Stimulated activated CD8-positive, alpha-beta memory T cell treated with anti-CD3 and anti-CD28 coated beads, Interleukin-7, amount 100 ng/mL, for 4 hours (primary cell): ENCODE measurements around the gene CCR5AS.
A peak's percentile ranks its signal among the peaks of the same experiment; 100 is the strongest.
"Not testable (repeated sequence)": the region's sequence is repeated elsewhere in the genome, so short reads cannot be mapped to it uniquely, and the experiment has no call there.

Experiments used
- DNase-seq, 2 donors: peaks; one replicate each; pipeline ENCODE4 v3.0.0-alpha.2; 2020; ENCODE audit warnings: low read depth in 2 of 2

The CCR5AS gene

DNA sequence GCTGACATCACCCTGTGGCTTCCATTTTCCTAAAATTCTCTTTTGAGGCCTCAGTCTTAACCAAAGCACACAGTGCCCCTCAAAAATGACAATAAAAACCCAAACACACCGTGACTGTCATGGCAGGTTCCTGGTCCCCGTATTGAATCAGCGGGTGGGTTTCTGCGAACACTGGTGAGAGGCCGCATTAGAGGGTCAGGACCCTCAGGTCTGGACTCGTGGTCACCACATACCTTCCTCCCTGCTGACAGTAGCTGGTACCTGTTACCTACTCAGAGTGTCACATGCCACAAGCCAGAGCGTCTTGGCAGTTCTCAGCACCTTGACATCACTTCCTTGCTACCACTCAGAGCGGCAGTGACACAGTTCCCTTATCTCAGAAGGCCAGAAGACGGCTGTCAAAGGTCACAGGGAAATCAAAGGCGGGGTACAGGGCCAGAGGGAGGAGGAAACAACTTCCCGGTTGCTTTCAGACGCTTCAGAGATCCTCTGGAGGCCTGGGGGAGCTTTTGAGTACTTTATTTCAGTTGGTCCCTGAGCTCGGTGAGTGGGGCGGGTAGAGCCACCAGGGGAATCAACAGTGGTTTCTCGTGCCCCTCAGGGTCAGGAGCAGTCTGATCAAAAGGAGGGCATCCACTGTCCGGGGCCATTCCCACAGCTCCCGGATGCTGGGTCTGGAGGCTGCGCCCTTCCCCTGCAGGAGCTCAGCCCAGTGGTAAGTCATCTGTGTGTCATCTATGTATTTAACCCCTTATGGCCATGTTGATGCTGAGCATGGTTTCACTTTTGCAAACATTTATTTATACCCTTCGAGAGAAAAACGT lies at the start of gene CCR5AS, which contains the start of gene CCRL2:
Gene CCR5AS, minus strand, starts transcription at position 279 of the 824 bp plus-strand sequence.
Gene CCRL2, plus strand, starts transcription at position 472 of the 824 bp plus-strand sequence. CDS start 821 bp downstream, outside the sequence.
- DNase-seq = peak; percentile 20 to 33

DNA sequence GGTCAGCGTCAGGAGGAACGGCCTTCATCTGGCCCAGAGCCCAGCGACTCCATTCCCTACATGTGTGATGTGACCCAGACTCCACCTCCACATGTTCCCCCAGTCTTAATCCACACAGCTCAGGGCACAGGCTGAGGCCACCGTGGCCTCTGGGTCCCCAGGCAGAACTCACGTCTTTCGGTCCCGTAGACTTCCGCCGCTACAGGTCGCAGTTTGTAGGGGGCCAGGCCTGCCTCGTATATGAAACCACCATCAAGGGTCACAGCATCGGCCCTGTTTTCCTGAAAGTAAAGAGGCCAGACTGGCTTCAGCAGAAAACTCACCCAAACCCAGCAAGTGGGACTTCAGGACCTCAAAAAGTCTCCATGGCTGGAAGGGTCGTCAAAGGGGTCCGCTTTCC lies 49.3 kb upstream of the CCR5AS start:
- no peak for DNase-seq

DNA sequence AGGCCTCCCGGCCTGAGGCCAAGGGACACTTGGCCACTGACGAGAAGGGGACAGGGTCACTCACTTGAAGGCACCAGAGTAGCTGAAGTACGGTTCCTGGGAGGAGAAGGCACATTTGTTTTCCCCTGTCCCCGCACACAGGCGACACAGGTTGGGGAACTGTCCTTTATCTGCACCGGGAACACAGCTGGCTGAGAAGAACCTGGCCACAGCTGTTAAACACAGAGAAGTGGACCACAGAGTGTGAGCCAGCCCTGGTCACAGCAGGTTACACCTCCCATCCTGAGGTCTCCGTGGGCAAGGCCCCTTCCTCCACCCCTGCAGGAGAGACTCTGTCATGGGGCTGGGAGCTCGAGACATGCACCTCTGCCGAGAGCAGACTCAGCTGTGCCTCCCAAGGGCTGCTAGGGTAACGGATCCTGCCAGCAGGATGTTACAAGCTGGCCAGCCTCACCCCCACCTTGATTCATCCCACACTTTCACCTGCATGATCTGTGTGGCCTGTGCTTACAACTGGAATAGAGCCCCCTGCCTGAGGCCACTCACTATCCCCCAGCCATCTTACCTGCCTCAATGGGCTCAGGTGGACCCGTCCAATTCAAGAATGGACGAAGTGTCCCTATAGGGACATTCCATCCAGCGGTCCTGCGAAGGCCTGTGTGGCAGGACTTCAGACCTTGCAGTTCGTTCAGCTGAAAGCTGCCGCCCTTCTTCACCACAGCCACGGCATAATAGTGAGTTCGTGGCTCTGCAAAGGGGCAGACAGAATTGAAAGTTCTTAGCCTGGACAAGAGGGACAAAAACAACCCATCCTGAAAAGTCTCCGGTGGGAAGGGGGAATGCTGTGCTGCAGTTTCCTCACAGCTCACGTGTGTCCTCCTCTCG lies 48.6 kb upstream of the CCR5AS start:
- DNase-seq = no peak

DNA sequence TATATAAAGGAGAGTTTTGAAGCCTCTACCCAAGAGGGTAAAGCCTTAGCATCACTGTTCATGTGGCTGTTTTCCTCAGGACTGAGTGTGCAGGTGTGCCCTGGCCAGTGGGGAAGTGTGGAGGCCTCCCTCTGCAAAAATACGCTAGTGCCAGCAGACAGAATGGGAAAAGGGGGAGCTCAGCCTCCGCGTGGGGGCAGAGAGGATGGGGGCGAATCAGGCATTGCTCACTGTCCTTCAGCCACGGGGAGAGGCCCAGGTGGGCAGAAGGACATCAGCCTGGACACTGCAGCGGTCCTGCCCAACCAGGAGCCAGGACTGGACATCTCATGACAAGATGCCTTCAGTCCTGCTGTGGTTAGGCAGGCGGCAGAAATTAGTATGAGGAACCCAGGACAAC lies 47.7 kb upstream of the CCR5AS start:
- DNase-seq = no peak

DNA sequence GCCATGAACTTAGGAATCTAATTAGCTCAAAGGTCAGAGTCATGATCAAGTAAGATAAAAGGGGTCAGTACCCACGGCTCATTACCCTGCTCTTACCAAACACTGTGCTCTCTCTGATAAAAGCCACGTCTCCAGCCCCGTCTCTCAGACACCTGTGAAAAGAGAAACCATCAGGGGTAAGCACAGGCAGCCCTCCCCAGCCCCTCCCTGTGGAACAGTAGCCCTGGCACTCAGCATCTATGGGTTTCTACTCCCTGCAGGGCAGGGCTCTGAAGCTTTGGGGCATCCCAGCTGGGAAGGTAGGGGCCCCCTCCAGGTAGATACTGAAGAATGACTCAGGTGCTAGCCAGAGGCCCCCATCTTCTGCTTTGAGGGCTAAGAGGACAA lies 47.3 kb upstream of the CCR5AS start:
- no peak for DNase-seq

DNA sequence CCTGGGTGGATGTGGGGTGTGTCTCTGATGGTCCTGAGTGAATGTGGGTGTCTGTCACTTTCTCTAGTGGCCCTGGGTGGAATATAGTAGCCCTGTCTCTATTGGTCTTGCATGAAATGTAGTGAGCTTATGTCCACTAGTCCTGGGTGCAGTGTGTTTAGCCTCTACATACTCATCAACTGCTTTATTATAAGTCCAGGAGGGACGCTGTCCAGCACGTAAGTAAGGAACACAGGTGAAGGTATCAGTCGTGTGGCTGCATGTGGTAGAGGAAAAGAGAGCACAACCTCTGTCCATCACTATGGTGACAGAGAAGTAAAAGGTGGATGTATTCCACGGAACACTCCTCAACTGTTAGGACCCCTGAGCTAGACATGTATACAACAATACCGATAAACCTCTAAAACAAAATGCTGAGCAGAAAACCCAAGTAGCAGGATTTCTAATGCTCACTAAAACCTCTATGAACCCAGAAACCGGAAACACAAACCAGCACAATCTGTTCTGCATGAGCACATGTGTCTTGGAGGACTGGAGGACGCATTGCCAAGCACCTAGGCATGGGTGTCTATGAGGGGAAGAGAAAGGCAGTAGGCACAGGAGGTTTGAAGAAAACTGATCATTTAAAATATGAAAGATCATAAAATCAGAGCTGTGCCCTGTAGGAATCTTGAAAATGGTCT lies 46.8 kb upstream of the CCR5AS start:
- DNase-seq = no peak

DNA sequence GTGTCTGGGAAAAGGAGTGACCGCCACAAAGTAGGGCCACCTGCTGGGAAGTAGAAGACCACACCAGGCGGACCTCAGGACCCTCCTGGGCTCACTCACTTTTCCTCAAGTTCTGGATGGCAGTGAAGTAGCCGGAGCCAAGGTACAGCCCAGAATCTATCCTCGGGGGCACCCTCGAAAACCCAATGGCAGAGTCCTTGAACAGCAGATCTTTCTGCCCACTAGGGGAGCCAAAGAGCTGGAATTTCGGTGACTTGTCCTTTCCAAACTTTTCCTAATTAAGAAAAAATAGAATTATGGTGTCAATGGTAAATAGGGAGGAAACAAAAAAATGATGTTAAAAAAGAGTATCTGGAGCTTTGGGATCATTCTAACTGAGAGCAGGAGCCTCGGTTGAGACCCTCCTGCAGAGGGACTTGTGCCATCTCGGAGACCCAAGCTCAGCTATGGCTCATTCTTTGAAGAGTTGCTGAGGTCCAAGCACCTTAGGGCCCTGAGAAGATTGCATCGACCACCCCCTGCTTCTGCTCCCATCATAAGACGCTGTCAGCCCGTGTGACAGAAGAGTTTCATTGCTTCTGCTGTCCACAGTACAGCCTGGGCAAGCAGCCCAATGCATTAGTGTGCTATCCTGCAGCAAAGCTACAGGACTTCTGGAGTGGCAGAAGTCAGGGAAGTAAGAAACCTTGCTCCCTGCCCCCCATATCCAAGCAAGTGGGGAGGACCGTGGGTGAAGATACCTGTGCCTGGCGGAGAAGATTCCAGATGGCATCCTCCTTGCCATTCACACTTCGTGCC lies 43.1 kb upstream of the CCR5AS start:
- no peak for DNase-seq

DNA sequence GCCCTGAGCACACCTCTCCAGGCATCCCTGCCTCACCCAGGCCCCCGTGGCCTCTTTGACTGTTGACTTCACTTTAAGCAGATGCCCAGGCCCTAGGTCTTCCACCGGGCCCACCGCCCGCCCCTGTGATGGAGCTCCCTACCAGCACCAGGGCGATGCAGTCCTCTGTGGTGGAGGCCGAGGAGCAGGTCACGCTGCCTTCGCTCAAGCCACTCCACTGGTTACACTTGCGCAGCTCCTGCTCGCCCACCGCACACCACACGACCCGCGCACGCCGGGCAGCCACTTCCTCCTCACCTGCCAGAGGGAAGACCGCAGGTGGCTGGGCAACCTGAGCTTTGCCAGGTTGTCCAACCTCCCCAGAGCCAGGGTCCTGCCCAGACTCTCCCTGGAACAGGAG lies 41.9 kb upstream of the CCR5AS start:
- no peak for DNase-seq

DNA sequence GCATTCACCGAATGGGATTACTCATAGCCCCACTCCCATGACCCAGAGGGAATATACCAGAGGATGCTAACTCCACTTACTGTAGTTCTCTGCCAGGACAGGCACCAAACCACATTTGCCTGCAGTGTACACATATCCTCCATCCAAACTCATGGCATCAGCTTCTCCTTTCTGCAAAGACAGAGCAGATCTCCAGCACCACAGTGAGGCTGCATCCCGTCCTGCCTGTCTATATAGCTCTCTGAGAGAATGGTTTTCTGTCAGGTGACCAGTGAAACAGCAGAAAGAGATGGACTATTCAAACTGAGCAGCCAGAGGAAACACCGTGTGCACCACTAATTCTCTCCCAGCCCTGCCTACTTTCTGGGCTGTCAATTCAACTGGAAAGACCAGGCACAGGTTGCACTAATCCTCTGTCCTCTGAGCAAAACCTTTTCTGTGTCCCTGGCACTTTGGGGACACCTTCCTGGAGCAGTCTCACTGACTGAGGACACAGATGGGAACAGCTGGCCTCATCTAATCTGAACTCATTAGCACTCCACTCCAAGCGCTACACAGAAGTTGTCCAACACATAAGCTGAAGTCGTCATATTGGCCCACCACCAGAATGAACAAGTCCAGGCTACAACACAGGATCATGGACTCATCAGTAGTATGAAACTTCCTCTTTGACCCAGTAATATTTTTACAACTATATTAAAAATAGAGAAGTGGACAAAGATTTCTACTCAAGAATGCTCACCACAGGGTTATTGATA lies 40.5 kb upstream of the CCR5AS start:
- DNase-seq = no peak

DNA sequence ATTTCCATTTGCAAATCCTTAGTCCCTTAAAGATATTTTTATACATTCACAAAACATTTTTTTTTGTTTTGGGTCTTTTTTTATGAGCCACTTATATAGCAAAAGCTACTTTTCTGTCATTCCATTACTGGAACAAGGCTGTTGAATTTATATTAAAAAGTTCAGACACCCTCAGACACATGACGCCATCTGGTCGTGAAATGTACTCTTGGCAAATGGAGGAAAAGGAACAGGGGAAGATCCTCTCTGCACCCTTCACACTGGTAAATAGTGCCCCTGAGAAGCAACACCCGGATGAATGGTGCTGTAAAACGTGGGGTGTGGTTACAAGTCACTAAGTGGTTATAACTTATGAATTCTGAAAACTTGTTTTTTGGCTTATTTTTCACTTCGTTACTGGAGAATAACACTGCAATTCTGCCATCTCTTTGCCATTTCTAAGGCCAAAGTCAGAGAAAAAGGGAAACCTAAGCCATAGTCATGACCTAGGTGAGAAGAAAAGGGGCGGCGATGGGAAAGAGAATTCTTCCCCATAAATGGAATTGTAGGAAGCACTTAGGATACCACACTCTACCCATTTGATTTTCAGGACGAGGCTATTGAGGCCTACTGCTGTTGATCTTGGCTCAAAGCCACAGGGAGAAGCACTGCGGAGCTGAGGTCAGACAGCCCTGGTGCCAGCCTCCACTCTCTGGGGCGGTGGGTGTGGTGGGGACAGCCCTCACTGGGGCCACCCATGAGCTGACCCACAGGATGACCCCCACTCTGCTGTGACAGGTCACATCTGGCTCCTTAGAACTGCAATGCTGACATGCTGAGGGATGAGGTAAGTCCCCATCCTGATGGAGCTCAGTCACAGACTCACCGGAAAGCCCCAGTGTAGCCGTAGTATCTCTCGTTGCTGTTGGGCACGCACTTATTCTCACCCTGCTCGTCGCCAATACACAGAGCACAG lies 36.0 kb upstream of the CCR5AS start:
- peak in 1 of 2 donors; percentile 15 for DNase-seq

DNA sequence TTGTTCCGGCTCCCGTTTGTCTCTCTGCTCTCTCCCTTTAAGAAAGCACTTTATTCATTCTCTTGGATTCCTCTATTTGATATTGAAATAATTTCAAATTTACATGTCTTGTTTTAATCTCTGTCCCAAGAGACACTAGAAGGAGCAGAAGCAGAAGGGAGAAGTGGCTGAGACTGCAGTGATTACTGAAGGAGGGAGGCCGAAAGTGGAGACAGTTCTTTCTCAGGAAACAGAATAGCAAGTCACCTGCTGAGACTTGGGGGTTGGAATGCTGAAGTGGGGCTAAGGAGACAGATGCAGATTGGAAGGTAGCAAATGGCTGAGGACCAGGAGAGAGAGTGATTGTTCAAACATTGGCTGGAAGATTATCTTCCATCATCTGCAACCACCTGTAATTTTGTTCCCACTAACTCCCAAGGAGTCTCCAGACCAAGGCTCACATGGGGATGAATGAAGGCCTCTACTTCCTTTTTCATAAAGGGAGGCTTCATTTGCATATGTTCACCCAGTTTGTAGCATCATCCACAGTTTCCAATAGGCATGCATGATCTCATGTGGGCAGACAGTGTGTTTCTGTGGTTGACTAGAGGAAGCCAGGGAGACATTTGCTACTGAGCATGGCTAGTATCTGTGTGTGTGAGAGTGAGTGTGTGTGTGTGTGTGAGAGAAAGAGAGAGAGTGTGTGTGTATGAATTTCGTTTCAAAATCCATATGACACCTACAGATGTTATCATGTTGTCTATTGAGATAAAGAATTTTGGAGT lies 33.8 kb upstream of the CCR5AS start:
- peak; percentile 8 to 11 for DNase-seq

DNA sequence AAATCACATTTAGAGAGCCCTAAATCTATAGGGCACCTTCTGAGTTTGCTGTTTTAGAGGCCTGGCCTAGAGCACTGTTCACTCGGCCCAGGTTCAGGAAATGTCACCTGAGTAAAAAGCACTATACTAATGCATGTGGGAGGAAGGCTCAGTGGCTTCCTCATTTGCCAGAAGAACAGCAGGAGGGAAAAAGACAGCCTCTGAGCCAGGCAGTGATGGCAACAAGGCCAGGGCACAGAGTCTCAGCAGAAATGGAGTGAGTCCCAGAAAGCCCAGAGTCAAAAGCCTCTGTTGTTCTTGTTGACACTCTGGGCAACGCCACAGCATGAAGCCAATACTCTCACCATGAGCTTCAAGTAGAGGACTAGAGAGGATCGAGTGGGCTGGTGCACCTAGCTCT lies 32.0 kb upstream of the CCR5AS start:
- no peak for DNase-seq

DNA sequence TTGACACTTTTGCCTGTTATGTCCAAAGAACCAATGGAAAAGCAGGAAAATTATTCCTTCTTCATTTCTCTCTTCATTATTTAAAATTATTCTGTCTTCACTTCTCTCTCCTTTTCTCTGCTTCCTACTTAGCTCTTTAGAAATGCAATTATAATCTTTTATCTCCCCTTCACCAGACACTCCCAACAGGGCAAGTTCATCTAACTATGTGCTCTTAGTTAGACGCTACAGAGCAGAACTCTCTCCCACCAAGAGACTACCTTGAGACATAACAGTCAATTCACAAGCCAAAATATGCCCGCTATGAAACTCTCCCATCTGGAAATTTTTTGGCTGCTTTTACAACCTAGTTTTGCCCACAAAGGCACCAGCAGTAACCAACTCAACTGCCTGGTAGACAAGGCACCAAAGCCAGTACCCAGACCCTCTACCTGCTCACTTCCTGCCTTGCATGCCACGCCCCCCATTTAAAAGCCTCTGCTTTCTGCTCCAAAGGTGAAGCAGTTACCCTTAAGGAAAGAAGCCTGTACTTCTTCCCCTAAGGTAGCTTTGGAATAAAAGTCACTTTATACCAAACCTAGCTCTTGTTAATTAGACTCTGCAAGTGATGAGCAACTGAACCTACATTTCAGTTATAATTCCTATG lies 28.3 kb upstream of the CCR5AS start:
- no peak for DNase-seq

DNA sequence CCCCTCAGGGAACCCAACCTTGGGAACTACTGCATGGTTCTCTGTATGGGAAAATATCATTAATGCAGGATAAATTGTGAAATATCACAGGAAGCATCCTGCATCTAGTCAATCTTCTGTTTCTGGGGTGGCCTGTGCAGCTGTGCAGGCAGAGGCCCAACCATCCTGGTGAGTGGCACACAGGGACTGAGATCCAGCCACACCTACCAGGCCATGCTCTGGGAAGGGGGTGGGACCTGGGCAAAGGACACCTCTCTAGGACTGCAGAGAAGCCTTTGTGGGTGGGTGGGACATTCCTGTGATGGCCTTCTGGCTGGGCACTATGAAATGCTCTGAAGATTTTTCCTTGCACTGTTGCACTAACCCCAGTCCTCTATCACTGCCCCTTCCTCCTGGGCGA lies 27.0 kb upstream of the CCR5AS start:
- DNase-seq = no peak

DNA sequence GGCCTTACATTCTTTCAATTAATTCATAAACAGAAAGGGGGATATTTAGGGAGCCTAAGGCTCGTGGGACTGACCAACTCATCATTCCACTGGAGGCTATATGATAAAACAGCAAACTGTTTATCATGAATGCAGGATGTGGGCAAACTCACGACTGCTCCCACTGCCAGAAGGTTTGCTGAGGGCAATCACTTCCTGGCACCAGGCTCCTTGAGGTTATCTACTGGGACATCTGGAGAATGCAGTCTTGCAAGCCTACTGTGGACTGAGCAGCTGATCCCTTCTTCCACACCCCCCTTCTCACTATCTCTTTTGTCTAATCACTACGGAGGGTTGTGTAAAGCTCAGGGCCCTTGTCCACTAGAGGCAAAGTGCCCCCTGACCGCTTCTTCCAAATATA lies 26.3 kb upstream of the CCR5AS start:
- DNase-seq = not testable (repeated sequence)

DNA sequence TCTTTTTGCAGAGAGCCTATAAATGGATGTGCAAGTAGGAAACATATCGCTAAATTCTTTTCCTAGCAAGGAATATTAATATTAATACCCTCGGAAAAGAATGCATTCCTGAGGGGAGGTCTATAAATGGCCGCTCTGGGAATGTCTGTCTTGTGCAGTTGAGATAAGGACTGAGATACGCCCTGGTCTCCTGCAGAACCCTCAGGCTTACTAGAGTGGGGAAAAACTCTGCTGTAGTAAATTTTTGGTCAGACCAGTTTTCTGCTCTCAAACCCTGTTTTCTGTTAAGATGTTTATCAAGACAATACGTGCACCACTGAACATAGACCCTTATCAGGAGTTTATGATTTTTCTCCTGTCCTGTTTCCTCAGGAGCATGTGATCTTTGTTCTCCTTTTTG lies 25.0 kb upstream of the CCR5AS start:
- DNase-seq = not testable (repeated sequence)

DNA sequence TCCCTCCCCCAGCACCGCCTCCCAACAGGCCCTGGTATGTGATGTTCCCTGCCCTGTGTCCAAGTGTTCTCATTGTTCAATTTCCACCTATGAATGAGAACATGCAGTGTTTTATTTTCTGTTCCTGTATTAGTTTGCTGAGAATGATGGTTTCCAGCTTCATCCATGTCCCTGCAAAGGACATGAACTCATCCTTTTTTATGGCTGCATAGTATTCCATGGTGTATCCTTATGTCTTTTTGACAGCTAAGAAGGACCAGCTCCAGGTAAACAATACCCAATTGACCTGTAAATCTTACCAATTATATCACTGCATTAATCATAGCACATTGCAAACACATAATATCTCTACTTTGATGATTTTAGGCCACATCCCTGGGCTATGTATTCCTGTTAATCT lies 24.0 kb upstream of the CCR5AS start:
- not testable (repeated sequence) for DNase-seq

DNA sequence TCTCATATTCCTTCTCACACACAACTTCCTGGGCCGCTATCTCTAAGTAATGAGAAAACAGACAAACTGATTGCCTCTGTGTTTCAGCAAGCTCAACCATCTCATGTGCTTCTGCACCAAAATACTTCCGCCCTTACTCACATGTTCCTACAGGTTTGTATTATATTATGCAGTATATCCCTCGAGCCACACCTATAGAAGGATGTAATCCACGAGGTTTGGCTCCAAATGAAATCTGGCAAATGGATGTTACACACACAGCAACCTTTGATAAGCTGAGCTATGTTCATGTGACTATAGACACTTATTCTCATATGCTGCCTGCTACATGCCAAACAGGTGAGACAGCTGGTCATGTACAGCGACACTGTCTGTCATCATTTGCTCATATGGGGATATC lies 22.8 kb upstream of the CCR5AS start:
- DNase-seq = no peak
